Kidney (tissue), 14 donors: ENCODE measurements around the gene CCNI2. TPM values are rescaled to one million over a fixed set of nuclear protein-coding genes. Genes with fewer than 3 reads are reported as not detected.

Experiments
- DNase-seq, 5 donors: peaks; one replicate each; pipeline ENCODE4 v3.0.0-alpha.2; 2013 to 2020
- FAIRE-seq: peaks from 2 replicates; lab custom pipeline; 2012; peaks lifted over from hg19 to GRCh38; lab: Jason Lieb, UNC
- H3K27ac ChIP-seq, 2 donors: one replicate each; pipeline ENCODE4 v1.7.0; 2013; ENCODE audit warnings: low read depth in 2 of 2, low read length in 2 of 2, inconsistent platforms in 1 of 2
- H3K27me3 ChIP-seq: one replicate; pipeline ENCODE4 v1.7.1; 2013; ENCODE audit warnings: low read length, inconsistent platforms; ENCODE audit not compliant: control insufficient read depth, insufficient read depth
- H3K36me3 ChIP-seq, 3 donors: one replicate each; pipeline versions ENCODE4 v1.7.0 to v1.7.1; 2013; ENCODE audit warnings: low read length in 3 of 3, control low read depth in 1 of 3, inconsistent platforms in 1 of 3; ENCODE audit not compliant: insufficient read depth in 3 of 3, control insufficient read depth in 2 of 3
- H3K4me1 ChIP-seq, 3 donors: one replicate each; pipeline versions ENCODE4 v1.7.0 to v1.7.1; 2013; ENCODE audit warnings: low read length in 3 of 3, inconsistent platforms in 1 of 3, low read depth in 1 of 3; ENCODE audit not compliant: control insufficient read depth in 2 of 3, insufficient read depth in 2 of 3
- H3K4me3 ChIP-seq, 3 donors: one replicate each; pipeline versions ENCODE4 v1.7.0 to v1.8.1; 2013; ENCODE audit warnings: low read length in 3 of 3, control low read depth in 1 of 3, inconsistent platforms in 1 of 3
- H3K9ac ChIP-seq, 3 donors: one replicate each; pipeline versions ENCODE4 v1.7.0 to v1.7.1; 2013; ENCODE audit warnings: low read length in 3 of 3, control low read depth in 1 of 3, inconsistent platforms in 1 of 3
- H3K9me3 ChIP-seq, 3 donors: one replicate each; pipeline versions ENCODE4 v1.7.0 to v1.7.1; 2013; ENCODE audit warnings: low read length in 3 of 3, control low read depth in 1 of 3, inconsistent platforms in 1 of 3; ENCODE audit not compliant: control insufficient read depth in 2 of 3, insufficient read depth in 1 of 3
- CTCF ChIP-seq: IDR thresholded peaks from 3 replicates; pipeline ENCODE4 v1.5.1; 2012; ENCODE audit warnings: mild to moderate bottlenecking, moderate library complexity, borderline replicate concordance; ENCODE audit not compliant: insufficient read depth; ENCODE audit errors: extremely low read depth
- intact Hi-C: fragments of 100-400 bp; cut with DNase I; formaldehyde crosslinking; loops from one replicate; pipeline ENCODE4 v1.11.1; 2022
- polyA plus RNA-seq: library from polyadenylated mRNA; stranded (reverse); fragments of 350-450 nt; fragmentation: Illumina TruSeq; extraction: RNeasy Lipid Tissue Mini Kit (QIAGEN cat#74804); gene quantifications from one replicate; pipeline ENCODE4 v1.2.3, GENCODE V29; 2014; ENCODE audit warnings: low read depth, low replicate concordance; ENCODE audit not compliant: insufficient read depth
- total RNA-seq: library from RNA; stranded (reverse); fragmentation: NEBNext Ultra II Directional; extraction: Animal tissue kit (Norgen Biotek cat#: 25700); gene quantifications from one replicate; pipeline ENCODE4 v1.2.1, GENCODE V29; 2021
- donor health status: control.
- donor health status: control.
- donor health status: control.
- donor health status: control.
- donor health status: control.
- donor health status: DM: yes; HTN: yes; CAD: no.
- donor health status: Normal renal cell carcinoma (clear cell type).

Gene CCNI2
- total and polyA plus RNA-seq, 2 donors from 2014 or later: 3.4 to 3.8 TPM

GRCh38 chr5:132782101-132782500 is 34.9 kb downstream of the CCNI2 start:
- no peak overlapping the region for H3K4me3 ChIP-seq
- TF ChIP-seq CTCF: no peak
- H3K4me1 ChIP-seq: peaks cover 0 to 8% (median 7%) of the 10 kb centered on the region in 3 donors
- peak in 1 of 5 donors; percentile 1 for DNase-seq
- no peak for FAIRE-seq
- intact Hi-C loops: no loop called here
- H3K9me3 ChIP-seq: no peaks in the 10 kb centered on the region
- H3K27me3 ChIP-seq: no peaks in the 10 kb centered on the region
- H3K36me3 ChIP-seq: no peaks in the 10 kb centered on the region
- no peak overlapping the region for H3K9ac ChIP-seq
- H3K27ac ChIP-seq: no peak overlapping the region

GRCh38 chr5:132785365-132785764 is 38.1 kb downstream of the CCNI2 start:
- Histone ChIP-seq H3K27me3 (no peaks in the 10 kb centered on the region), H3K4me3 (no peak overlapping the region), H3K9ac (no peak overlapping the region), H3K27ac (no peak overlapping the region), H3K9me3 (no peaks in the 10 kb centered on the region), H3K36me3 (no peaks in the 10 kb centered on the region), H3K4me1 (no peaks in the 10 kb centered on the region)
- DNase-seq (no peak), FAIRE-seq (no peak)
- intact Hi-C loops: no loop called here
- no peak for TF ChIP-seq CTCF

- FAIRE-seq: no peak
- no peak for DNase-seq
These were observed 38.6 kb downstream of the CCNI2 start for GRCh38 chr5:132785864-132786263.

More at GRCh38 chr5:132785864-132786263, 38.6 kb downstream of the CCNI2 start:
- H3K27ac ChIP-seq: no peak overlapping the region
- H3K27me3 ChIP-seq: no peaks in the 10 kb centered on the region
- no peak for TF ChIP-seq CTCF
- no peaks in the 10 kb centered on the region for H3K9me3 ChIP-seq
- intact Hi-C loops: no loop called here
- no peaks in the 10 kb centered on the region for H3K4me1 ChIP-seq
- no peak overlapping the region for H3K9ac ChIP-seq
- no peaks in the 10 kb centered on the region for H3K36me3 ChIP-seq
- H3K4me3 ChIP-seq: no peak overlapping the region
